Activated naive CD4-positive, alpha-beta T cell treated with anti-CD3 and anti-CD28 coated beads, Interleukin-2, amount 10 ng/mL, durations not matched to agents 5 hours and 36 hours (primary cell): Measurements from ENCODE around the gene LPCAT2. TPM values are rescaled to one million over a fixed set of nuclear protein-coding genes. Genes with fewer than 3 reads are reported as not detected.

Experiments used
- total RNA-seq, 2 experiments: library from RNA; stranded (reverse); gene quantifications; one replicate each; pipeline ENCODE4 v1.2.3, GENCODE V29; 2021

The LPCAT2 gene
- total RNA-seq, result under 1 TPM in 1 of 2 experiments, not detected in 1; 0.13 TPM

GRCh38 chr16:55508941-55509931 lies at the start of gene LPCAT2:
TSS of gene LPCAT2 (plus strand) at chr16:55509072. CDS start at chr16:55509182, 110 bp downstream.

GRCh38 chr16:55478827-55479429 lies 29.9 kb upstream of the LPCAT2 start, which contains the start of gene MMP2:
TSS of gene MMP2 (plus strand) at chr16:55479198. CDS start at chr16:55479480, 282 bp downstream.

GRCh38 chr16:55566432-55567175 lies 57.7 kb downstream of the LPCAT2 start, which contains the start of gene CAPNS2:
TSS of gene CAPNS2 (plus strand) at chr16:55566684. CDS start at chr16:55566757, 73 bp downstream.

Other genes with a start within 250 kb of the LPCAT2 start
- not detected for gene IRX6, start 184.9 kb upstream of the LPCAT2 start, total RNA-seq
- gene MMP2, start 29.9 kb upstream of the LPCAT2 start, total RNA-seq, result not detected
- not detected for gene CAPNS2, start 57.6 kb downstream of the LPCAT2 start, total RNA-seq
- gene SLC6A2, start 146.9 kb downstream of the LPCAT2 start, total RNA-seq, result not detected